CD14-positive monocyte (primary cell): ENCODE measurements around the gene ADCY1. TPM values are rescaled to one million over a fixed set of nuclear protein-coding genes. Genes with fewer than 3 reads are reported as not detected.

Source experiments
- DNase-seq, 3 donors: peaks; one replicate each; pipeline ENCODE4 v3.0.0-alpha.2; 2011 to 2022
- H2AFZ ChIP-seq: 2 replicates; pipeline ENCODE4 v1.6.0; 2012; ENCODE audit warnings: mild to moderate bottlenecking, low read depth, low read length, inconsistent platforms; ENCODE audit not compliant: insufficient read depth, poor library complexity, severe bottlenecking
- H3K27ac ChIP-seq, 2 donors: 1 replicate in 1 of 2; 2 replicates in 1 of 2; pipeline ENCODE4 v1.5.1; 2012 to 2013; ENCODE audit warnings: low read length in 2 of 2, control low read depth in 1 of 2, inconsistent platforms in 1 of 2, low read depth in 1 of 2, mild to moderate bottlenecking in 1 of 2
- H3K27me3 ChIP-seq, 2 donors: one replicate each; pipeline versions ENCODE4 v1.6.0 to v1.6.1; 2011 to 2013; ENCODE audit warnings: low read length in 2 of 2; ENCODE audit not compliant: control insufficient read depth in 2 of 2, insufficient read depth in 2 of 2
- H3K36me3 ChIP-seq, 2 donors: replicated peaks in 1 of 2; 1 replicate in 1 of 2; 2 replicates in 1 of 2; pipeline versions ENCODE4 v1.5.1 to v1.6.1; 2012 to 2013; ENCODE audit warnings: low read length in 2 of 2, control low read depth in 1 of 2, inconsistent platforms in 1 of 2, mild to moderate bottlenecking in 1 of 2; ENCODE audit not compliant: insufficient read depth in 2 of 2, control insufficient read depth in 1 of 2
- H3K4me1 ChIP-seq, 2 donors: 1 replicate in 1 of 2; 2 replicates in 1 of 2; pipeline versions ENCODE4 v1.5.1 to v1.6.1; 2012 to 2013; ENCODE audit warnings: low read length in 2 of 2, control low read depth in 1 of 2, inconsistent platforms in 1 of 2, mild to moderate bottlenecking in 1 of 2, moderate library complexity in 1 of 2; ENCODE audit not compliant: insufficient read depth in 2 of 2, control insufficient read depth in 1 of 2
- H3K4me2 ChIP-seq: replicated peaks from 2 replicates; pipeline ENCODE3; 2012; ENCODE audit warnings: low read length, moderate library complexity, mild to moderate bottlenecking; ENCODE audit not compliant: poor library complexity, severe bottlenecking; ENCODE audit errors: extremely low read depth
- H3K4me3 ChIP-seq, 3 experiments: fragments of 200-600 bp in 1 of 3; sonication (generic) in 1 of 3; replicated peaks in 1 of 3; 1 replicate in 2 of 3; 2 replicates in 1 of 3; pipeline ENCODE4 v1.5.1; 2011 to 2013; ENCODE audit warnings: low read length in 3 of 3, mild to moderate bottlenecking in 3 of 3, control low read depth in 2 of 3, low read depth in 2 of 3, inconsistent platforms in 1 of 3, moderate library complexity in 1 of 3
- H3K79me2 ChIP-seq: 2 replicates; pipeline ENCODE4 v1.6.0; 2012; ENCODE audit warnings: mild to moderate bottlenecking, control low read depth, inconsistent platforms, low read length, moderate library complexity; ENCODE audit not compliant: insufficient read depth
- H3K9ac ChIP-seq: 2 replicates; pipeline ENCODE4 v1.6.0; 2017; ENCODE audit warnings: low read length, mild to moderate bottlenecking; ENCODE audit not compliant: insufficient read depth, poor library complexity, severe bottlenecking
- H3K9me3 ChIP-seq, 2 donors: replicated peaks in 1 of 2; 1 replicate in 1 of 2; 2 replicates in 1 of 2; pipeline versions ENCODE4 v1.5.1 to v1.6.1; 2012 to 2013; ENCODE audit warnings: low read length in 2 of 2, control low read depth in 1 of 2; ENCODE audit not compliant: control insufficient read depth in 1 of 2, insufficient read depth in 1 of 2
- H4K20me1 ChIP-seq: 2 replicates; pipeline ENCODE4 v1.6.0; 2012; ENCODE audit warnings: mild to moderate bottlenecking, low read length, control low read depth, moderate library complexity; ENCODE audit not compliant: insufficient read depth
- H3K27ac Mint-ChIP-seq, 7 donors: one replicate each; pipeline ENCODE4 v1.8.0; 2020; ENCODE audit warnings: mild to moderate bottlenecking in 7 of 7, mixed read lengths in 7 of 7, moderate library complexity in 6 of 7, inconsistent platforms in 2 of 7
- H3K27me3 Mint-ChIP-seq, 3 donors: one replicate each; pipeline ENCODE4 v1.8.0; 2021 to 2022; ENCODE audit warnings: low read depth in 3 of 3, mild to moderate bottlenecking in 3 of 3, mixed read lengths in 3 of 3, moderate library complexity in 3 of 3, inconsistent platforms in 1 of 3
- H3K36me3 Mint-ChIP-seq, 2 donors: one replicate each; pipeline ENCODE4 v1.8.0; 2020; ENCODE audit warnings: mixed read lengths in 2 of 2, inconsistent platforms in 1 of 2, mild to moderate bottlenecking in 1 of 2
- H3K4me1 Mint-ChIP-seq: one replicate; pipeline ENCODE4 v1.8.0; 2020; ENCODE audit warnings: mild to moderate bottlenecking, mixed read lengths
- H3K4me3 Mint-ChIP-seq, 2 donors: one replicate each; pipeline ENCODE4 v1.8.0; 2020; ENCODE audit warnings: mild to moderate bottlenecking in 2 of 2, mixed read lengths in 2 of 2, moderate library complexity in 1 of 2
- H3K9me3 Mint-ChIP-seq, 7 donors: one replicate each; pipeline ENCODE4 v1.8.0; 2020 to 2022; ENCODE audit warnings: mixed read lengths in 7 of 7, mild to moderate bottlenecking in 6 of 7, moderate library complexity in 6 of 7, inconsistent platforms in 2 of 7
- CTCF ChIP-seq: fragments of 200-600 bp; IDR thresholded peaks from one replicate; pipeline ENCODE4 v1.8.0; 2022; ENCODE audit warnings: antibody characterized with exemption, mild to moderate bottlenecking
- WGBS: methylation state at CpG from one replicate; pipeline ENCODE4 v1.1.5; 2013; ENCODE audit warnings: missing lambda C conversion rate; ENCODE audit not compliant: insufficient coverage; 5-methylcytosine and 5-hydroxymethylcytosine counted together
- intact Hi-C, 2 donors: fragments of 100-400 bp; cut with micrococcal nuclease; formaldehyde crosslinking; loops; one replicate each; pipeline versions ENCODE4 v1.15.0 to v1.15.1; 2023
- polyA plus RNA-seq, 3 donors: library from polyadenylated mRNA; depleted of rRNA in 1 of 3; unstranded in 2 of 3; stranded (reverse) in 1 of 3; fragments of 300-500 nt in 2 of 3; fragments of >200 nt in 1 of 3; fragmentation: Illumina TruSeq in 2 of 3; gene quantifications; 1 replicate in 2 of 3; 2 replicates in 1 of 3; pipeline ENCODE4 v1.2.3, GENCODE V29; 2012 to 2021

The ADCY1 gene
- polyA plus RNA-seq, 3 donors, result 0.01 TPM; not detected in 2

DNA sequence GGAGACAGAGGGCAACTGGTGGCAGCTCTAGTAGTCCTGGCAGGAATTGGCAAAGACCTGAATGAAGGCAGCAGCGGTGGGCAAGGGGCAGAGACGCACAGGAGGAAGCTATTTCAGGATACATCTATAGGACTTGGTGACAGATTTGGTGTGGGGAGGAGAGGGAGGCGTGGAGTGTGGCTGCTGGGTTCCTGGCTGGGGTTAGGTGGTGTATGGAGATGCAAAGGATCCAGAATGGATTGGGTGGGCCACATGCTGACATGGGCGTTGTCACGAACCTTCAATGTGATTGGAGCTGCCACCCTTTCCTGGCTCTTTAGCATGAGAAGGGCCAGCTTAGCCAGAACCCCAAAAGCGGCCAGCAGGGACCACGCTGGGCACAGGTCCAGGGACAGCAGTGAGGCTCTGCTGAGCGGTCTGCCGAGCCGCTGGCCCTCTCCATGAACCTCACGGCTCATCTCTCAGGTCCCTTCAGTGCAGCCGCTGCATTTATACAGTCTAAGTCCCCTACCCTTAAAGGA, 10.2 kb upstream of the ADCY1 start:
- no peak for DNase-seq
- Histone ChIP-seq H3K4me2 (no peak overlapping the region), H3K27ac (no peak overlapping the region), H3K9ac (no peak overlapping the region), H3K36me3 (no peaks in the 10 kb centered on the region), H3K4me1 (no peaks in the 10 kb centered on the region), H3K9me3 (peaks cover 11 to 12% of the 10 kb centered on the region in 2 donors), H3K27me3 (no peaks in the 10 kb centered on the region), H3K4me3 (no peak overlapping the region), H2AFZ (no peak overlapping the region), H4K20me1 (no peaks in the 10 kb centered on the region), H3K79me2 (no peaks in the 10 kb centered on the region)
- Mint-ChIP-seq H3K4me1 (no peaks in the 10 kb centered on the region), H3K36me3 (no peaks in the 10 kb centered on the region), H3K4me3 (no peak overlapping the region), H3K27ac (no peak overlapping the region), H3K9me3 (peaks cover 7 to 13% (median 10%) of the 10 kb centered on the region in 7 donors), H3K27me3 (peaks cover 4 to 7% (median 5%) of the 10 kb centered on the region in 3 donors)
- 61% methylated on average over 10 of the region's 12 CpGs for WGBS
- no peak for TF ChIP-seq CTCF
- intact Hi-C loops, result no loop called here

DNA sequence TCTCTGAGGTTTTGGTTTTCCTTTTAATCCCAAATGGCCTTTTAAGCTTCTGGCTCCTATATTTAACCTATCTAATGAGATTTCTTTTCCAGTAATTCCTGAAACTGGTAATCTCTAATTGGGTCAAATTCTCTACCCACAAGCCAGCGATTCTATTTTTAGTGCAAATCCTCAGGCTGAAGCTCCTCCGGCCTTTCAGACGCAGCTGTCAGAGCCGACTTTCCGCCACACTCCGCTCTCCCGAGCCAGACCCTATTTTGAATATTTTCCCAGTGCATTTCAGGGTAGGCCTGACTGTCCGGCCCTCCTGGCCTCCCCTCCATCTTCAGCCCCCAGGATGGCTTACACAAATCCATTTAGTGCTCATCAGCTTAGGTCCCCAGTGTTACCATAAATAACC, 9.7 kb upstream of the ADCY1 start:
- no peak overlapping the region for H3K27ac Mint-ChIP-seq
- H3K27me3 ChIP-seq, result no peaks in the 10 kb centered on the region
- H3K36me3 Mint-ChIP-seq, result no peaks in the 10 kb centered on the region
- H4K20me1 ChIP-seq, result no peaks in the 10 kb centered on the region
- H3K4me1 Mint-ChIP-seq, result no peaks in the 10 kb centered on the region
- H3K27ac ChIP-seq, result no peak overlapping the region
- H3K36me3 ChIP-seq, result no peaks in the 10 kb centered on the region
- H3K27me3 Mint-ChIP-seq, result peaks cover 4 to 6% (median 5%) of the 10 kb centered on the region in 3 donors
- H3K9ac ChIP-seq, result no peak overlapping the region
- no peak for TF ChIP-seq CTCF
- no peaks in the 10 kb centered on the region for H3K79me2 ChIP-seq
- peaks cover 3 to 10% (median 7%) of the 10 kb centered on the region in 7 donors for H3K9me3 Mint-ChIP-seq
- no peak overlapping the region for H3K4me3 ChIP-seq
- H3K9me3 ChIP-seq, result peaks cover 6 to 7% of the 10 kb centered on the region in 2 donors
- 91% methylated on average over 8 of the region's 8 CpGs for WGBS
- H3K4me3 Mint-ChIP-seq, result no peak overlapping the region
- intact Hi-C loops, result no loop called here
- no peak overlapping the region for H2AFZ ChIP-seq
- no peaks in the 10 kb centered on the region for H3K4me1 ChIP-seq
- no peak for DNase-seq
- H3K4me2 ChIP-seq, result no peak overlapping the region
